Brain microvascular endothelial cell (primary cell): ENCODE results near the gene ZBTB48.

Source experiments
- DNase-seq: peaks from one replicate; pipeline ENCODE4 v3.0.0-alpha.2; 2020
- H3K27ac ChIP-seq: fragments of 250-450 bp; sonication (Bioruptor Pico); 2 replicates; pipeline ENCODE4 v1.5.1; 2020; ENCODE audit warnings: mild to moderate bottlenecking, moderate library complexity
- H3K27me3 ChIP-seq: fragments of 250-450 bp; sonication (Bioruptor Pico); replicated peaks from 2 replicates; pipeline ENCODE4 v1.5.1; 2020; ENCODE audit warnings: mild to moderate bottlenecking
- H3K36me3 ChIP-seq: fragments of 250-450 bp; sonication (Bioruptor Pico); replicated peaks from 2 replicates; pipeline ENCODE4 v1.5.1; 2020; ENCODE audit warnings: mild to moderate bottlenecking
- H3K4me3 ChIP-seq: 2 replicates; pipeline ENCODE4 v1.5.1; 2011; ENCODE audit warnings: low read depth, mild to moderate bottlenecking, control low read depth, low read length, moderate library complexity
- in situ Hi-C: cut with HindIII; loops from 2 replicates; pipeline ENCODE4 v1.10.0; 2017; ENCODE audit warnings: low sequenced_read_pairs, low pct_ligation_motif_present
- TF ChIP-seq, protein P1 (sequence below): IDR thresholded peaks from 2 replicates; pipeline ENCODE4 v1.5.1; 2011; ENCODE audit warnings: low read depth, mild to moderate bottlenecking, moderate library complexity, low read length, control low read depth, inconsistent platforms; ENCODE audit errors: missing control alignments

The ZBTB48 gene

DNA sequence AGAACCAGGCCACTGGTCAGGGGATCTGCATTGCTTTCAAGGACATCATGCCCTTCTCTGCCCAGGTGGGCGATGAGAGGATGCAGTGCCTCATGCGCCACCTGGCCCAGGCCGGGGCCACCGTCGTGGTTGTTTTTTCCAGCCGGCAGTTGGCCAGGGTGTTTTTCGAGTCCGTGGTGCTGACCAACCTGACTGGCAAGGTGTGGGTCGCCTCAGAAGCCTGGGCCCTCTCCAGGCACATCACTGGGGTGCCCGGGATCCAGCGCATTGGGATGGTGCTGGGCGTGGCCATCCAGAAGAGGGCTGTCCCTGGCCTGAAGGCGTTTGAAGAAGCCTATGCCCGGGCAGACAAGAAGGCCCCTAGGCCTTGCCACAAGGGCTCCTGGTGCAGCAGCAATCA, 5.0 kb upstream of the ZBTB48 start:
- no peaks in the 10 kb centered on the region for H3K36me3 ChIP-seq
- no peak for DNase-seq
- in situ Hi-C loops: no loop called here
- TF ChIP-seq, protein P1, sequence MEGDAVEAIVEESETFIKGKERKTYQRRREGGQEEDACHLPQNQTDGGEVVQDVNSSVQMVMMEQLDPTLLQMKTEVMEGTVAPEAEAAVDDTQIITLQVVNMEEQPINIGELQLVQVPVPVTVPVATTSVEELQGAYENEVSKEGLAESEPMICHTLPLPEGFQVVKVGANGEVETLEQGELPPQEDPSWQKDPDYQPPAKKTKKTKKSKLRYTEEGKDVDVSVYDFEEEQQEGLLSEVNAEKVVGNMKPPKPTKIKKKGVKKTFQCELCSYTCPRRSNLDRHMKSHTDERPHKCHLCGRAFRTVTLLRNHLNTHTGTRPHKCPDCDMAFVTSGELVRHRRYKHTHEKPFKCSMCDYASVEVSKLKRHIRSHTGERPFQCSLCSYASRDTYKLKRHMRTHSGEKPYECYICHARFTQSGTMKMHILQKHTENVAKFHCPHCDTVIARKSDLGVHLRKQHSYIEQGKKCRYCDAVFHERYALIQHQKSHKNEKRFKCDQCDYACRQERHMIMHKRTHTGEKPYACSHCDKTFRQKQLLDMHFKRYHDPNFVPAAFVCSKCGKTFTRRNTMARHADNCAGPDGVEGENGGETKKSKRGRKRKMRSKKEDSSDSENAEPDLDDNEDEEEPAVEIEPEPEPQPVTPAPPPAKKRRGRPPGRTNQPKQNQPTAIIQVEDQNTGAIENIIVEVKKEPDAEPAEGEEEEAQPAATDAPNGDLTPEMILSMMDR: no peak
- no peak overlapping the region for H3K27ac ChIP-seq
- H3K27me3 ChIP-seq: no peaks in the 10 kb centered on the region
- no peak overlapping the region for H3K4me3 ChIP-seq

DNA sequence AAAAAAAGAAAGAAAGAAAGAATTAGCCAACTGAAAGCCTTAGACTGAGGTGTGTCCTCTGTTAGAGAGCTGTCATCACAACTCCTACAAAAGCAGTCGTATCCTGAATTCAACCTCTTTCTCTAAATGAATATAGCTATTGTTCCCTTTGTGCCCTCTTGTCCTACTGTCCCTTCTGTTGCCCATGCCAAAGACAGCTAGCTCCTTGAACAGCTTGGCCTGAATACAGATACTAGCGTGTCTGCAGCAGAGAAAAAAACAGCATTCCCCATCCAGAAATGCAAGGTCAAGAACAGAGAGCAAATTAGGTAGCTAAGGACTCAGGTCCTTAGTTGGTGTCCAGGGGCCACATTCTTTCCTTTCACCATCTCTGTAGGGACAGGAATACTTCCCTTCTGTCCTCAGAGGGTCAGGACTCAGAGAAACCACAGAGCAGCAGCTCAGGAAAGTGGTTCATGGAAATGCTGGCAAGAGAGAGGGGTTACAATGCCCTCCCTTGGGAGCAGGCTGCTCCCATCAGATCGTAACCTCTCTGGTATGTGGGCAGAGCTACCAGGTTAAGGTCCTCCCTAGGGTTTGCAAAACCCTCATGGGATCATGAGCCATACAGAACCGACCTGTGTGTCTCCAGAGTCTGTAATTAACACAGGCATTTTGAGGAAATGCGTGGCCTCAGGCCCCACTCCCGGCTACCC, 1.8 kb upstream of the ZBTB48 start:
- no peak overlapping the region for H3K4me3 ChIP-seq
- no peak for DNase-seq
- TF ChIP-seq, protein P1: no peak

DNA sequence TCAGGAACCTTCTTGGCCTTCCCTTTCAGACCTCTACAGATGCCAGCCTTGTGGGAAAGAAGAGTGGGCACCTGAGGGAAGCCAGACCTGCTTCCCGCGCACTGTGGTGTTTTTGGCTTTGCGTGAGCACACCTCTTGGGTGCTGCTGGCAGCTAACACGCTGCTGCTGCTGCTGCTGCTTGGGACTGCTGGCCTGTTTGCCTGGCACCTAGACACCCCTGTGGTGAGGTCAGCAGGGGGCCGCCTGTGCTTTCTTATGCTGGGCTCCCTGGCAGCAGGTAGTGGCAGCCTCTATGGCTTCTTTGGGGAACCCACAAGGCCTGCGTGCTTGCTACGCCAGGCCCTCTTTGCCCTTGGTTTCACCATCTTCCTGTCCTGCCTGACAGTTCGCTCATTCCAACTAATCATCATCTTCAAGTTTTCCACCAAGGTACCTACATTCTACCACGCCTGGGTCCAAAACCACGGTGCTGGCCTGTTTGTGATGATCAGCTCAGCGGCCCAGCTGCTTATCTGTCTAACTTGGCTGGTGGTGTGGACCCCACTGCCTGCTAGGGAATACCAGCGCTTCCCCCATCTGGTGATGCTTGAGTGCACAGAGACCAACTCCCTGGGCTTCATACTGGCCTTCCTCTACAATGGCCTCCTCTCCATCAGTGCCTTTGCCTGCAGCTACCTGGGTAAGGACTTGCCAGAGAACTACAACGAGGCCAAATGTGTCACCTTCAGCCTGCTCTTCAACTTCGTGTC, 995 bp upstream of the ZBTB48 start:
- H3K4me3 ChIP-seq: no peak overlapping the region
- peaks cover 2% of the 10 kb centered on the region for H3K36me3 ChIP-seq
- TF ChIP-seq, protein P1: no peak
- no peak for DNase-seq
- H3K27ac ChIP-seq: no peak overlapping the region
- in situ Hi-C loops: no loop called here
- H3K27me3 ChIP-seq: no peaks in the 10 kb centered on the region

More for the DNA sequence above, 1.8 kb upstream of the ZBTB48 start:
- in situ Hi-C loops: no loop called here
- Histone ChIP-seq H3K27me3 (no peaks in the 10 kb centered on the region), H3K27ac (no peak overlapping the region), H3K36me3 (peaks cover 2% of the 10 kb centered on the region)

DNA sequence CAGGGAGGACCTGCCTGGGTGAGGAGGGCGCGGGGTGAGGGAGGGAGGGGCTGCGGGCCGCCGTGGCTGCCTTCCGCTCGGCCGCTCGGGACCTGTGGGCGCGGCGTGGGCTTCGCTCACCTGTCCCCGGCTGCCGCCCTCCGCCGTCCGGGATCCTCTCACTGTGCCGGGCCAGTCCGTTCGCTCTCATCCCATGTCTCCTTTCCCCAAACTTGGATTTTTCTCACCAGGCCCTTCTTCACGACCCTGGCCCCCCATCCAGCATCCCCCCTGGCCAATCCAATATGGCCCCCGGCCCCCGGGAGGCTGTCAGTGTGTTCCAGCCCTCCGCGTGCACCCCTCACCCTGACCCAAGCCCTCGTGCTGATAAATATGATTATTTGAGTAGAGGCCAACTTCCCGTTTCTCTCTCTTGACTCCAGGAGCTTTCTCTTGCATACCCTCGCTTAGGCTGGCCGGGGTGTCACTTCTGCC, 362 bp downstream of the ZBTB48 start:
- DNase-seq: no peak
- no peaks in the 10 kb centered on the region for H3K27me3 ChIP-seq
- peak overlapping the region; percentile 39 for H3K27ac ChIP-seq
- in situ Hi-C loops: no loop called here
- peak overlapping the region; percentile 82 for H3K4me3 ChIP-seq
- TF ChIP-seq, protein P1: no peak
- H3K36me3 ChIP-seq: peaks cover 2% of the 10 kb centered on the region

DNA sequence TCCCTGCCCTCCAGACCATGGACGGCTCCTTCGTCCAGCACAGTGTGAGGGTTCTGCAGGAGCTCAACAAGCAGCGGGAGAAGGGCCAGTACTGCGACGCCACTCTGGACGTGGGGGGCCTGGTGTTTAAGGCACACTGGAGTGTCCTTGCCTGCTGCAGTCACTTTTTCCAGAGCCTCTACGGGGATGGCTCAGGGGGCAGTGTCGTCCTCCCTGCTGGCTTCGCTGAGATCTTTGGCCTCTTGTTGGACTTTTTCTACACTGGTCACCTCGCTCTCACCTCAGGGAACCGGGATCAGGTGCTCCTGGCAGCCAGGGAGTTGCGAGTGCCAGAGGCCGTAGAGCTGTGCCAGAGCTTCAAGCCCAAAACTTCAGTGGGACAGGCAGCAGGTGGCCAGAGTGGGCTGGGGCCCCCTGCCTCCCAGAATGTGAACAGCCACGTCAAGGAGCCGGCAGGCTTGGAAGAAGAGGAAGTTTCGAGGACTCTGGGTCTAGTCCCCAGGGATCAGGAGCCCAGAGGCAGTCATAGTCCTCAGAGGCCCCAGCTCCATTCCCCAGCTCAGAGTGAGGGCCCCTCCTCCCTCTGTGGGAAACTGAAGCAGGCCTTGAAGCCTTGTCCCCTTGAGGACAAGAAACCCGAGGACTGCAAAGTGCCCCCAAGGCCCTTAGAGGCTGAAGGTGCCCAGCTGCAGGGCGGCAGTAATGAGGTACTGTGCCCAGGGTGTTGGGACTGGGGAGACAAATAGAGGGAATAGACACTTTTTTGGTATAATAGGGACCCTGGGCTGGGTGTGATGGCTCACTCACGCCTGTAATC, 1.0 kb downstream of the ZBTB48 start:
- no peak for DNase-seq
- in situ Hi-C loops: no loop called here

More for the DNA sequence above, 1.0 kb downstream of the ZBTB48 start:
- Histone ChIP-seq H3K27me3 (no peaks in the 10 kb centered on the region), H3K27ac (no peak overlapping the region), H3K4me3 (peak overlapping the region; percentile 82), H3K36me3 (peaks cover 2% of the 10 kb centered on the region)
- TF ChIP-seq, protein P1: peak; percentile 41
